Panc1 (cell line): ENCODE measurements around the gene SMARCAD1. TPM values are rescaled to one million over a fixed set of nuclear protein-coding genes. Genes with fewer than 3 reads are reported as not detected.

Experiments used
- ATAC-seq: fragments of 200-7000 bp; cut with Tn5 transposase; 2 replicates; pipeline ENCODE4 v1.9.1; 2020; ENCODE audit warnings: mild to moderate bottlenecking, moderate library complexity
- BruUV-seq: library from RNA; stranded (reverse); fragments of 400-500 nt; replicated peaks from 2 replicates; lab custom pipeline; 2021; lab: Mats Ljungman, UMichigan
- CTCF ChIA-PET: fragments of 300-600 bp; sonication (Branson Sonifier 250); formaldehyde crosslinking; loops from one replicate; lab custom pipeline; 2022; ENCODE audit warnings: antibody characterized with exemption; lab: Charles Lee
- POLR2A ChIA-PET: fragments of 300-600 bp; sonication (Branson Sonifier 250); formaldehyde crosslinking; loops from one replicate; lab custom pipeline; 2022; ENCODE audit warnings: antibody characterized with exemption; lab: Charles Lee
- DNase-seq: peaks from one replicate; pipeline ENCODE4 v3.0.0-alpha.2; 2010; ENCODE audit warnings: low read depth, low spot score
- H3K27ac ChIP-seq: 2 replicates; pipeline ENCODE4 v1.5.1; 2011; ENCODE audit warnings: mild to moderate bottlenecking, low read length, inconsistent platforms
- H3K27me3 ChIP-seq: fragments of 200-500 bp; sonication (Bioruptor generic); 2 replicates; pipeline ENCODE4 v1.6.0; 2014; ENCODE audit warnings: low read length, inconsistent platforms; ENCODE audit not compliant: control insufficient read depth, insufficient read depth
- H3K36me3 ChIP-seq: fragments of 200-500 bp; sonication (Bioruptor generic); 2 replicates; pipeline ENCODE4 v1.5.1; 2014; ENCODE audit warnings: inconsistent platforms, mild to moderate bottlenecking, low read length, moderate library complexity; ENCODE audit not compliant: control insufficient read depth, insufficient read depth
- H3K4me1 ChIP-seq: 2 replicates; pipeline ENCODE4 v1.5.1; 2011; ENCODE audit warnings: inconsistent platforms, mild to moderate bottlenecking, low read length, moderate library complexity; ENCODE audit not compliant: control insufficient read depth, insufficient read depth
- H3K4me3 ChIP-seq, 2 experiments: 2 replicates each; pipeline ENCODE4 v1.5.1; 2011 to 2012; ENCODE audit warnings: low read depth in 2 of 2, low read length in 2 of 2, mild to moderate bottlenecking in 2 of 2, inconsistent platforms in 1 of 2, moderate library complexity in 1 of 2
- H3K9me3 ChIP-seq: fragments of 200-500 bp; sonication (Bioruptor generic); 2 replicates; pipeline ENCODE4 v1.5.1; 2014; ENCODE audit warnings: low read depth, mild to moderate bottlenecking, inconsistent platforms, low read length, moderate library complexity; ENCODE audit not compliant: control insufficient read depth, insufficient read depth
- CTCF ChIP-seq: fragments of 450-650 bp; IDR thresholded peaks from 2 replicates; pipeline ENCODE4 v1.5.1; 2017; ENCODE audit warnings: mild to moderate bottlenecking
- POLR2AphosphoS5 ChIP-seq: IDR thresholded peaks from 2 replicates; pipeline ENCODE4 v1.6.1; 2012; ENCODE audit warnings: mild to moderate bottlenecking, low read depth, low read length, moderate library complexity
- SIN3A ChIP-seq: IDR thresholded peaks from 2 replicates; pipeline ENCODE4 v1.6.1; 2012; ENCODE audit warnings: low read depth, mild to moderate bottlenecking, low read length, moderate library complexity, borderline replicate concordance; ENCODE audit not compliant: insufficient read depth
- TCF7L2 ChIP-seq: IDR thresholded peaks from 2 replicates; pipeline ENCODE4 v1.6.1; 2011; ENCODE audit warnings: mild to moderate bottlenecking, low read depth, low read length, inconsistent platforms
- in situ Hi-C: cut with HindIII; loops from 2 replicates; pipeline ENCODE4 v1.10.0; 2016; ENCODE audit warnings: low sequenced_read_pairs, low pct_unique_long_range_greater_than_20kb
- intact Hi-C: fragments of 100-400 bp; cut with micrococcal nuclease; formaldehyde crosslinking; loops from one replicate; pipeline ENCODE4 v1.10.0; 2022; ENCODE audit not compliant: unreplicated experiment
- total RNA-seq: library from RNA; stranded (reverse); gene quantifications from one replicate; pipeline ENCODE4 v1.2.1, GENCODE V29; 2021; ENCODE audit not compliant: unreplicated experiment
- TF ChIP-seq, protein P1 (sequence below), 2 experiments: IDR thresholded peaks; 2 replicates each; pipeline ENCODE4 v1.6.1; 2011 to 2012; ENCODE audit warnings: low read depth in 2 of 2, control low read depth in 1 of 2, low read length in 1 of 2, mild to moderate bottlenecking in 1 of 2, moderate library complexity in 1 of 2; ENCODE audit not compliant: insufficient read depth in 1 of 2

SMARCAD1 gene
- total RNA-seq, 1 experiment from 2014 or later, result 20.7 TPM

- no peaks in the 10 kb centered on the region for H3K9me3 ChIP-seq
- peak overlapping the region; percentile 69 to 80 for H3K4me3 ChIP-seq
- H3K27ac ChIP-seq, result peak overlapping the region; percentile 88; the same call in 1 of the 2 replicates
- BruUV-seq, result no TSS peak
- intact Hi-C loops (no loop called here), in situ Hi-C loops (no loop called here)
- no peak for TF ChIP-seq SIN3A
- TF ChIP-seq, protein P1, sequence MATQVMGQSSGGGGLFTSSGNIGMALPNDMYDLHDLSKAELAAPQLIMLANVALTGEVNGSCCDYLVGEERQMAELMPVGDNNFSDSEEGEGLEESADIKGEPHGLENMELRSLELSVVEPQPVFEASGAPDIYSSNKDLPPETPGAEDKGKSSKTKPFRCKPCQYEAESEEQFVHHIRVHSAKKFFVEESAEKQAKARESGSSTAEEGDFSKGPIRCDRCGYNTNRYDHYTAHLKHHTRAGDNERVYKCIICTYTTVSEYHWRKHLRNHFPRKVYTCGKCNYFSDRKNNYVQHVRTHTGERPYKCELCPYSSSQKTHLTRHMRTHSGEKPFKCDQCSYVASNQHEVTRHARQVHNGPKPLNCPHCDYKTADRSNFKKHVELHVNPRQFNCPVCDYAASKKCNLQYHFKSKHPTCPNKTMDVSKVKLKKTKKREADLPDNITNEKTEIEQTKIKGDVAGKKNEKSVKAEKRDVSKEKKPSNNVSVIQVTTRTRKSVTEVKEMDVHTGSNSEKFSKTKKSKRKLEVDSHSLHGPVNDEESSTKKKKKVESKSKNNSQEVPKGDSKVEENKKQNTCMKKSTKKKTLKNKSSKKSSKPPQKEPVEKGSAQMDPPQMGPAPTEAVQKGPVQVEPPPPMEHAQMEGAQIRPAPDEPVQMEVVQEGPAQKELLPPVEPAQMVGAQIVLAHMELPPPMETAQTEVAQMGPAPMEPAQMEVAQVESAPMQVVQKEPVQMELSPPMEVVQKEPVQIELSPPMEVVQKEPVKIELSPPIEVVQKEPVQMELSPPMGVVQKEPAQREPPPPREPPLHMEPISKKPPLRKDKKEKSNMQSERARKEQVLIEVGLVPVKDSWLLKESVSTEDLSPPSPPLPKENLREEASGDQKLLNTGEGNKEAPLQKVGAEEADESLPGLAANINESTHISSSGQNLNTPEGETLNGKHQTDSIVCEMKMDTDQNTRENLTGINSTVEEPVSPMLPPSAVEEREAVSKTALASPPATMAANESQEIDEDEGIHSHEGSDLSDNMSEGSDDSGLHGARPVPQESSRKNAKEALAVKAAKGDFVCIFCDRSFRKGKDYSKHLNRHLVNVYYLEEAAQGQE (IDR thresholded peaks at IDR 0.05; ENCODE audit: insufficient read depth in 1 of 2, low read depth in 2 of 2, low read length in 1 of 2), result no peak
- no peak for TF ChIP-seq POLR2AphosphoS5
- TF ChIP-seq TCF7L2, result no peak
- TF ChIP-seq CTCF, result no peak
- peaks cover 14% of the 10 kb centered on the region for H3K36me3 ChIP-seq
- H3K4me1 ChIP-seq, result peaks cover 14% of the 10 kb centered on the region
- ChIA-PET POLR2A (no interaction called here), CTCF (no interaction called here)
- H3K27me3 ChIP-seq, result no peaks in the 10 kb centered on the region
- no peak for ATAC-seq
- no peak for DNase-seq
Observed at GRCh38 chr4:94208918-94209317, 1.3 kb downstream of the SMARCAD1 start.

- no peak for TF ChIP-seq SIN3A
- no peak for TF ChIP-seq POLR2AphosphoS5
- TF ChIP-seq CTCF, result no peak
- TF ChIP-seq TCF7L2, result no peak
- TF ChIP-seq, protein P1 (IDR thresholded peaks at IDR 0.05; ENCODE audit: insufficient read depth in 1 of 2, low read depth in 2 of 2, low read length in 1 of 2), result no peak
- POLR2A ChIA-PET, result no interaction called here
- in situ Hi-C loops, result no loop called here
Observed at GRCh38 chr4:94211861-94212260, 4.2 kb downstream of the SMARCAD1 start.

More at GRCh38 chr4:94211861-94212260, 4.2 kb downstream of the SMARCAD1 start:
- peaks cover 14% of the 10 kb centered on the region for H3K4me1 ChIP-seq
- no peaks in the 10 kb centered on the region for H3K9me3 ChIP-seq
- no peaks in the 10 kb centered on the region for H3K27me3 ChIP-seq
- CTCF ChIA-PET, result no interaction called here
- no peak overlapping the region for H3K27ac ChIP-seq
- no peak overlapping the region for H3K4me3 ChIP-seq
- DNase-seq, result no peak
- no peak for ATAC-seq
- H3K36me3 ChIP-seq, result peaks cover 14% of the 10 kb centered on the region
- intact Hi-C loops, result loop anchor here (5.0 kb wide), 1 partner anchor 360 kb away; no protein-coding TSS in a partner anchor
- BruUV-seq, result no TSS peak
